HG03196 (cell line): ENCODE measurements around the gene FAM180B.

ENCODE experiments used
- ATAC-seq: cut with Tn5 transposase; IDR thresholded peaks from one replicate; pipeline ENCODE4 v1.9.1; 2021; ENCODE audit not compliant: unreplicated experiment

The FAM180B gene

DNA sequence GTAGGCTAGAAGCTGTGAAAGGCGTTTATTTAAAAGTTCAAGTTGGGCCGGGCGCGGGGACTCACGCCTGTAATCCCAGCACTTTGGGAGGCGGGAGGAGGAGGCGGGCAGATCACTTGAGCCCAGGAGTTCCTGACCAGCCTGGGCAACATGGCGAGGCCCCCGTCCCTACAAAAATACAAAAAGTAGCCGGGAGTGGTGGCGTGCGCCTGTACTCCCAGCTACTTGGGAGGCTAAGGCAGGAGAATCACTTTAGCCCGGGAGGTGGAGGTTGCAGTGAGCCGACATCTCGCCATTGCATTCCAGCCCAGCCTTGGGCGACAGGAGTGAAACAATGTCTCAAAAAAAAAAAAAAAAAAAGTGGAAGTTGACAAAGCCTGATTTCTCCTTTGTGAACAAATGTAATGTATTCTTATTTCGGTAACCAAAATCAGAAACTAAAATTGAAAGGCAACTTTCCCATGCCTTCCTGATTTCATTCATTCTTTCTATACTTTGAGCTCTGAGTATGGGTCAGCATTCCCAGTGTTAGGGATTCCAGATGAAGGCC is 20.3 kb upstream of the FAM180B start:
- ATAC-seq = no peak

DNA sequence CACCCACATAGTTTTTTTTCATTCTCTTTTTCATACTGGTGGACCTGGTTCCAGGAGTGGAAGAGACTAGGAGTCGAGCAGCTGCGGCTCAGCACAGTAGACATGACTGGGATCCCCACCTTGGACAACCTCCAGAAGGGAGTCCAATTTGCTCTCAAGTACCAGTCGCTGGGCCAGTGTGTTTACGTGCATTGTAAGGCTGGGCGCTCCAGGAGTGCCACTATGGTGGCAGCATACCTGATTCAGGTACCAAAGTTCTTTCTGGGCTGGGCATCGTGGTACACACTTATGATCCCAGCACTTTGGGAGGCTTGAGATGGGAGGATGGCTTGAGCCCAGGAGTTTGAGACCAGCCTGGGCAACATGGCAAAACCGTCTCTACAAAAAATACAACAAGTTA is 16.8 kb upstream of the FAM180B start:
- no peak for ATAC-seq

DNA sequence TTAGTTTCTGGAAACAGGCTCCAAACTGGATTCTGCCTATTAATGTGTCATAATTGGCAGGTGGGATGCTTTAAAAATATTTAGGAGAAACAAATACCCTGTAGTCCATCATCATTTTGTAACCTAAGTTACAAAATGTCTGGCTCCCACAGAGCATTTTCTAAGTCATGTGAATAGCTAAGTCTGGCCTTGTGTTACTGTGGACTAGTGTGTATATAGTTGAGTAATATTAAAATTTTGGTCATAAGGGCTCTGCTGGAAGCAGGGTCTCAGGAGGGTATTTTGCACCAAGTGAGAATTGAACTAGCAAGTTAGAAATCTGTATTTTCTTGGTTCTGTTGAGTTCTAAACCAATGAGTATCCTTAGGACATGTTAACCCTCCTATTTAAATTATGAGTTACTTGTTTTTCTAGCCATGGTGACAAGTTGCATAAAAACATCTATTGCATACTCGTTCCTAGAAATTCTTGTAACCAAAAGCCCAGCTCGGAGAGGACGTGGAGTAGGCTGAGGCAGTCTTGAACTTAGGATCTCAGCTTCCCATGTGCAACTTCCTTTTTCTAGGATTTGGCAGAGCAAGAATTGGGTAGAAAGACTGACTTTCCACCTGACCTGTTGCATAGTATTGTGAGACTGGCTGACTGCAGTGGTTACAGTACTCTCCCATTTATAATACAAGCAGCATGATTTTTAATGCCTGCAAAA is 15.7 kb upstream of the FAM180B start:
- ATAC-seq = no peak

DNA sequence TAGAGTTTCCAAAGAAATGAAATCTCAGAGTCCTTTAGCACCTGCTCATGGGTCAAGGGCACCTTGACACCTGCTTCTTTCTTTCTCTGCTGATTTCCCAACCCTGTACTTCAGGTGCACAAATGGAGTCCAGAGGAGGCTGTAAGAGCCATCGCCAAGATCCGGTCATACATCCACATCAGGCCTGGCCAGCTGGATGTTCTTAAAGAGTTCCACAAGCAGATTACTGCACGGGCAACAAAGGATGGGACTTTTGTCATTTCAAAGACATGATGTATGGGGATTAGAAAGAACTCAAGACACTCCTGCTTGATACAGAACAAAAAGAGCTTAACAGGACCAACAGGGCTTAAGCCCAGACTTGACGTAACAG is 15.1 kb upstream of the FAM180B start:
- ATAC-seq = no peak

DNA sequence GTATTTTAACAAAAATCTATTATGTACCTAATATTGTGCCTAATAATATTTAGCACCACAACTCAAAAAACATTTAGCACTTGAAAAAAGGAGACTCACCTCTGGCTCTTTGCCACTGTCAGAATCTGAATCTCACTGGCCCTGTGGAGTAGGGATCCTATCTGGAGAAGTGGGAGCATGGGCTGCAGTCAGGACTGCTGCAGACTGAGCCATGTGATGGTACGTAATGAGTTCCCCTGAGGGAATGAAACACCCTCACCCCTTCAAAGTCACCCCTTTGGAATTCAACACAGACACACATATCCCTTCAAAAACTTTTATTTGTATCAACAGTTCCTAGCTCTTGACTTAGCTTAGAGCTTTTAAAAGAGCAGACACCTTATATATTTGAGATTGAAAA is 14.6 kb upstream of the FAM180B start:
- ATAC-seq = no peak

DNA sequence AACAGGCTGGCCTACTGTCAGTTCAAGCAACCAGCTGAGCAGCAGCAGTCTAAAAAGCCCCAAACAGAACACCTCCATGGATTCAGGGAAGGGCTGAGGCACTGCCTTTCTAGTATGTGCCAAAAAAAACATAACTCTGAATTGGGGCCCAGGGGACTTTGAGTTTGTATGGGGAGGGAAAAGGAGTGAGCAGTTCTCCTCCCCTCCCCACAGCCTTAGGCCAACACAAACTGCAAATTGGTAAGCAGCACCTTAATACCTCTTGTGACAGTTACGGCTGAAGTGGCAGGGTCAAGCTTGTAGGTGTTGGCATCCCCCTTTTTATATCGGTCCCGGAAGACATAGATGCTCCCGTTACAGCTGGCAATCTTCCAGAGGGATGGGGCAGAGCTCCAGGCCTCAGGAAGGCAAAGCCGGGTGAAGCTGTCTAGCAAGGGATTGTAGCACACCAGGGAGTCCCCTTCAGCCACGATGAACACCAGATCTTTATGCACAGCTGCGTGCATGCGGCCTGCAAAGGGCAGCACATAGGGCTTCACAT is 13.7 kb upstream of the FAM180B start:
- ATAC-seq = no peak

DNA sequence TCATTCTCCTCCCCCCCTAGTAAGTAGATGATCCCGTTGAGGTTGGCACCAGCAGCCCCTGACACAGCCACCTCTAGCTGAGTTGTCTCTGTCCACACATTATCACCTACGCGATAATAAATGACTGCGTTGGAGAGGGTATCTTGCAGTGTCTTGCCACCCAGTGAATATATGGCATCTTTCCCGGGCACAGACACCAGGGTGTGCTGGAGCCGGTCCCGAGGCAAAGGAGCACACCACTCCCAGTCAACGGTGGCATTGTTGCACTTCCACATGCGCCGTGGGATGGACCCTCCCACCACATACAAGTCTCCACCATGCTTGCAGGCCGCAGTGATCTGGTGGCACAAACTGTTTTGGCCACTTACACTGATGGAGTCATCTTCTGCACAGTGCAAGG is 13.2 kb upstream of the FAM180B start:
- ATAC-seq = no peak

DNA sequence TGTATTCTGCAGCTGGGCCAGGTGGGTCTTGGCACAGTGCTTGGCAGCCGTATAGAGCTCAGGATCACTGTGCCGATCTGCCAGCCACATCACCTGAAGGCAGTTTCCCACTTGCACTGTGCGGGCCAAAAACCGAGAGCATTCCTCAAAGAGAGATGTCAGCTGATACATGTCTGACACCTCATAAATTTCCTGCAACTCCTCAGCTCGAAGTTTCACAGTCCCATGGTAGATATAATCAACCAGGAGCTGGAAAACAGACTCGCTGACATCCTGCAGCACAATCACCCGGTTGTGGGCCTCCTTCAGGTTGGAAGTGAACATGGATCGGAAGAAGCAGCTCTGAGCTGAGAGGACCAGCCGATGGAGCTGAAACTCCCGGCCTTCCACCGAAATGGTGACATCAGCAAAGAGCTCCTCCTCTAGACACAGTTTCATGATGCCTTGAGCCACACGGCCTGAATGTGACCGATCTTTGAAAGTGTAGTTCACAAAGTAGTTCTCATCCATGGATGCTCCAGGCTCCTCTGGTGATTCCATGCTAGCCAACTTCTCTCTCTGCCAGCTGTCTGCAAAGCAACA is 8.9 kb upstream of the FAM180B start:
- ATAC-seq = no peak

DNA sequence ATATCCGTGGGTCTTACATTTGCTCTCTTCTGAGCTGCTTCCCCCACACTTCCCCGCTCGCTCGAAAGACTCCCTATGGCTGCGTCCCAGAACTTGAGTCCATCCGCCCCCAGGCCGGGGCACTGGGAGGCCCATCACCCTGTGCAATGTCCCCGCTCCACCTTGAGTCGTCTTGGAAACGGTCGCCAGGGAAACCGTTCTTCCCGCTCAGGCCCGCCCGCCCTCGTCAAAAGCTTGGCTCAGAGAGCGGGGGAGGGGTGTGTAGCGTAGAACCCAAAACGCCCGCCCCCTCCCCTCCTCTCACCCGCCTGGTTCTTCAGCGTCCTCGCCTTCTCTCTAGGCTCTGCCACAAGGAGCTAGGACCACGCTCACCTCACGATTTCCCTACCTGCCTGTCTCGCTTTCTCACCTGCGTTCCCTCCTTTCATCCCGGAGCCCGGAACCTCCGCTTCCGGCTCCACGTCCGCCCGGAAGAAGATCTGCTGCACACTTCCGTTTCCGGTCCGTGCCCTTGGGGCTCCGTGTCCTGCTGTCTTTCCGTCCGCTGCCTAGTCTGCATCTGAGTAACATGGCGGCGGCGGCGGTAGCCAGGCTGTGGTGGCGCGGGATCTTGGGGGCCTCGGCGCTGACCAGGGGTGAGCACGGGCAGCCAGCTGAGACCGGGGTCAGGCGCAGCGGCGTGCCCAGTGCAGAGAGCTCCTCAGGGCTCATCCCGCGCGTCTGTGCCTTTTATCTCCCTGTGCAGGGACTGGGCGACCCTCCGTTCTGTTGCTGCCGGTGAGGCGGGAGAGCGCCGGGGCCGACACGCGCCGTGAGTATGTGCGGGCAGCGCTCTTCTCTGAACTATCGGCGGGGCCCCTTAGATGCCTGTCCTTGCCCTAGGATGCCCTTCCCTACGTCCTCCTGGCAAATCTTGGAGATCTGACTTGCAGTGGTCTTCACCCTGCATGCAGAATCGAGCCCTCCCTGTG is 7.7 kb upstream of the FAM180B start, which contains the start of the genes KBTBD4 and NDUFS3:
KBTBD4 (minus strand) TSS at position 447 of the 971 bp plus-strand sequence; CDS start at position 428, 19 bp downstream.
NDUFS3 (plus strand) TSS at position 551 of the 971 bp plus-strand sequence; CDS start at position 569, 18 bp downstream.
- peak; percentile 90 for ATAC-seq

DNA sequence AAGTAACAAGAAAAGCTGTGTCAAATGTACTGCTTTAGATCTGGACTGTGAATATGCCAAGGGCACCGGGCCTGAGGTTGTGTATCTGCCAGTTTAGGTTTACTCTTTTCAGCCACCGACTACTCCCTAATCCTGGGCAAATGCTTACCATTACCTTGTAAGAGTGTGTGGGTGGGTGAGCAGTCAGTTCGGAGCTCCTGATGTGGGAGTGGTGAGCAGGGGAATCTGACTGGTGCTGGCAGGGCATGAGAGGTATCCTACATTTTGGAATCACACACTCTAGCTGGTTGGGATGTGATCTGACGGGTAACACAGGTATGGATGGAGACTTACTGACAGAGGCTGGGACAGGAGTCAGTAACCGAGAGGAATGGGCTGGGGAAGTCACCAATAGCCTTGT is 2.6 kb upstream of the FAM180B start:
- no peak for ATAC-seq

DNA sequence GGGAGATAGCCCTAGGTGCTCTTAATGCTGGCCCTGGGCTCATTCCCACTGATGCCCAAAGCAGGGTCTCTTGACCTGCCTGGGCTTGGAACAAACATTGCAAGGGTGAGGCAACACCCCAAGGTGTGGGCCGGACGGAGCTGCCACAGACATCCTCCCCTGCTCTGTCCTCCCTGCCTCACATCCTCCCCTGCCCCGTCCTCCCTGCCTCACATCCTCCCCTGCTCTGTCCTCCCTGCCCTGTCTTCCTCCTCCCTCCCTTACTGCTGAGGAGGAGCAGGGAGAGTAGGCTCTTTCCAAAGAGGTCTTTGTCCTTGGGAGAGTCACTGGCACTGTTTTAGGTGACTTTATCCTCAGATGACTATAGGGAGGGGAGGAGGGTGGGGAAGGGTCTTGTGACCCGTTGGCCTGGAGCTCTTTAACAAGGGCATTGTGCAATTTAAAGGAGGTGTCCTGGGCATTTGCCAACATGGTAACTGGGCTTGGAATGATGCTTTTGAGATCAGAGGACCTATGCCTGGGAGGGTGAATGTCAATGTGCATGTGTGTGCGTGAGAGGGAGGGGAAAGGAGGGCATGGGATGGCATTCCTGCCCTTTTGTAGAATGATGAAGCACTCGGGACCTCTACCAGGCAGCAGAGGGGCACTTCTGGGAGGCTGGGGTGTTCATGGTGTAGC is 700 bp downstream of the FAM180B start:
- ATAC-seq = no peak

DNA sequence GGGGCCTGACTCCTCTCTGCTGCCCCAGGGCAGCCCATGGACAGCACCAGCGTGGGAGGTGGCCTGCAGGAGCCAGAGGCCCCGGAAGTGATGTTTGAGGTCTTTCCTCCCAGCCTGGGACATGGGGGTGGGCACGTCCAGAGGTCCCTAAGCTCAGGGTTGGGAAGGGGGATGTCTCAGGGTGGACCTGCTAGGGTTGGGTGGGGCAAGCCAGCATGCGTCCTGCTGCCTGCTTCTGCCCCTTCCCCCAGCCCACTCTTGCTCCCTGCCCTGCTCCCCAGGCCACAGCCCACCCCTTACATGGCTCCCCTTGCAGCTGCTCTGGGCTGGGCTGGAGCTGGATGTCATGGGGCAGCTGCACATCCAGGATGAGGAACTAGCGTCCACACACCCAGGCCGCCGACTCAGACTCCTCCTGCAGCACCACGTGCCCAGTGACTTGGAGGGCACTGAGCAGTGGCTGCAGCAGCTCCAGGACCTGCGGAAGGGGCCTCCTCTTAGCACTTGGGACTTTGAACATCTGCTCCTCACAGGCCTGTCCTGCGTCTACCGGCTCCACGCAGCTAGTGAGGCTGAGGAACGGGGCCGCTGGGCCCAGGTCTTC is 1.3 kb downstream of the FAM180B start:
- ATAC-seq = no peak

DNA sequence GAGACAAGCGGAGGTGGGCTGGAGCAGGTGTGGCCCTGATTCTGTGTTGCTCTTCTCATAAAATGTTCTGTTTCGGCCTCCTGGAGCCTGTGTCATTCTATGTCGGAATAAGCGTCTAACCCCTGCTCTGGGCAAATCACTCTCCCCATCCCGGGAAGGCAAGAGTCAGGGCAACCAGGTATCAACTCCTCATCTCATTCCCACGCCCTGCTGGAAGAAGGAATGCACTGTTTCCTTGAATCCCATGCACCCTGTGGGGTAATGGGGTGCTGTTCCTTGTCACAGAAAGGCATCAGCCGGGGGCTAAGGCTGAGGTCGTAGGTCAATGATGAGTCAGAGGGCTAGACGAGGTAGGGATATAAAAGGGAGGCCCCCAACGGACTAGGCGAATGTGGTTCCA is 2.6 kb downstream of the FAM180B start:
- no peak for ATAC-seq

DNA sequence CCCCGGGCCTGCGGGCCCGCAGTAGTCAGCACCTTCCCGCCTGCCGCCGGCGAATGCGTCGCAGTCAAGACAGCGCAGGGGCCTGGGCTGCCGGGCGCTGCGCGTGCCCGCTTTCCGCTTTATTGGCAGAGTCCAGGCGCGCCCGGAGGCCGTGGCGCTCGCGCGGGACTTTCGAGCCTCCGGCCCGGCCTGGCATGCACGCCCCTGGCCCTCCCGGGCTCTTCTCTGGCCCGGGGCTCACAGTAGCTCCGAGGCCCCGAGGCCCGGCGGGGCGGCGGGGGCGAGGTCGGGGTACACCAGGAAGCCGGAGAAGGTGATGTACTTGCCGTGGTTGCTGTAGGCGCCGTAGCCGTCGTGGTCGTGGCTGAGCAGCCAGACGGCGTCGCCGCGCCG is 3.1 kb downstream of the FAM180B start:
- ATAC-seq = no peak

DNA sequence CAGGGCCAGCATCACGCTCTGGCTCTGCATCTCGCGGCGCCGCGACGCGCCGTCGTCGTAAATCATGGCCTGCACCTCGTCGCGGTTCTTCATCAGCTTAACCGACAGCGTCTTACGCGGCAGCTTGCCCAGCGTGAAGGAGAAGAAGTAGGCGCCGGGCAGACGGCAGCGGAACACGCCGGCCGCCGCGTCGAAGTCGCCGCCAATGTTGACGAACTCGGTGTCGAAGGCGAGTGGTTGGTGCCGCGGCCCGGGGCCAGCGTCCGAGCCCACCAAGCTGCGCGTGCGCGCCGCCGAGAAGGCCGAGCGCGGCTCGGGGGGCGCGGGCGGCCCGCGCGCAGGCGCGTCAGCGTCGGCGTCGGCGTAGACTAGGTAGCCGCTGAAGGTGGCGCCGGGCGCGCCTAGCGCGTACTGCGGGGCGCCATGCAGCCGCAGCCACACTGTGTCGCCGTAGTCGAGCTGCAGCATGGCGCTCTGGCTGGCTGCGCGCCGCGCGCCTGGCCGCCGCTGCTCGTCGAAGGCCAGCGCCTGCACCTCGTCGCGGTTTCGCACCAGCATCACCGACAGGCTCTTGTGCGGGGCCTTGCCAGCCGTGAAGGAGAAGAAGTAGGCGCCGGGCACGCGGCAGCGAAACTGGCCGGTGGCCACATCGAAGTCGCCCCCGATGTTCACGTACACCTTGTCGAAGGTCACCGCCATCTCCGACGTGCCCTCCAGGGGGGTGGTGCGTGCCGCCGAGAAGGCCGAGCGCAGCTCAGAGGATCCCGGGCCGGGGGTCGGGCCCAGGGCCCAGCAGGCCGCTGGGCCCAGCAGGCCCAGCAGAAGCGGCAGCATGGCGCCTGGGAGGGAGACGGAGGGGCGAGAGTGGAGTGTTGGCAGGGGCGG is 3.7 kb downstream of the FAM180B start:
- no peak for ATAC-seq

DNA sequence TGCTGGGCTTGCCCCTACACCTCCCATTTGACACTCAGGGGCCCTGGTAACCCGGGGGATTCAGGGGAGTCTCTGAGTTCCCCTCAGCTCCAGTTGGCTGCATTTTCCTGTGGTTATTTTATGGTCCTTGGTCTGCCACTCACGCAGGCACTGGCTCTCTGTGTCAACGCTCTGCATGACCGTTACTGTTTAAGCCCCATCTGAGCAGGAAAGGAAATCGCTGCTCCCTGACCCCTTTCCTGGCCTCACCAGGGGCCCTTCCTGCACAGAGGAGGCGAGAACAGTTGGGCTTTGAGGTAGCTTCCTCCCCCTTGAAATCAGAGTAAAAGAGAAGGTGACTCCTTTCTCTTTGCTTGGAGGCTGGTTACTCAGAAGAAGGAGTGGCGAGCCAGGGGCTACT is 5.3 kb downstream of the FAM180B start:
- ATAC-seq = no peak

DNA sequence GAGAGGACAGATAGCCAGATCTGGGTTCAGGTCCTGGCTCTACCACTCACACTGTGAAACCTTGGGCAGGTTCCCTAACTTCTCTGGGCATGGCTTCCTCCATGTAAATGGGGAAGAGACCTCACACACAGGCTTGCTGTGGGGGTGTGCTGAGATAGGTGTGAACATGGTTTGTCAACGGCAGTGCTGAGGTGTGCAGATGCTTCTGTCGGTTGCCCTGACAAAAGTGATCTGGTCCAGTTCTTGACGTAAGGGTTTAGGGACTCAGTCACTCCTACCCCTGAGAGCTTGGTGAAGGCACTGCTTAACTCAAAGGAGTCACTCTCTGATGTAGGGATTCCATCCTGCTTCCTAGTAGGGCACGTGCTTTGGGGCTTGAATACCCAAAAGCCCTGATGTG is 5.8 kb downstream of the FAM180B start:
- no peak for ATAC-seq

DNA sequence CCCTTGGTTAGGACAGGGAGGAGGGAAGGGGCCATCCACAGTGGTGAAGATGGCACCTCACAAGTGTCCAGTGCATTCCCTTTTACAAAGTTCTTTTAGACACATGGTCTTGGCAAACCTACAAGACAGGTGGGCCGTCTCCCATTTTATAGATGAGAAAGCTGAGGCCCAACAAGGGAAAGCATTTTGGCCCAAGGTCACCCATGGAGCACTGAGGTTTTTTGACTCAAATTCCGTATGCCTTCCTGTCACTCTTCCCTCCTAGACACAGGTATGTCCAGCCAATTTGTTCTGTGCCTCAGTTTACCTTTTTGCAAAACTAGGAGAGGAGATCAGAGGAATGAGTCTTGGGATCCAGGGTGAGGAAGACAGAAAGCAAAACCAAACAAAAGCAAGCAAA is 6.5 kb downstream of the FAM180B start:
- ATAC-seq = no peak

DNA sequence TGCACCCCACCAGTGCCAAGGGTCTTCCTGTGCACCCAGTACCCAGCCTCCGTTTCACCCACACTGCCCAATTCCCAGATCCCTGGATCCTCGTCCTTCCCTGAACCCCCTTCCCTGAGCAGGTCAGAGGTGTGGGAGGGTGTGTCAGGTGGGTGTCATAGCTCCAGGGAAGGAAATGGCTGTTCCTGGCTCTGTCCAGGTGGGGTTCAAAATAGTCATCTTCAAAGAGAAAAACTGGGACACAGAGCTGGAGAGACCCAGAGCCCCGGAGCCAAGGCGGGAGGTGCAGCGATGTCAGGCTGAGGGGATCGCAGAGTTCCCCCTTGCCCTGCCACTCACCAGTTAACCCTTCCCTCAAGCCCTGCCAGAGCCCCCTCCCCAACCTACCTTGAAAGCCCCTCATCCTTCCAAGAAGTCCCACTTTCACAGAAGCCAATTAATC is 7.0 kb downstream of the FAM180B start:
- ATAC-seq = no peak
